Nephron progenitor cell (in vitro differentiated cells): ENCODE data around the gene TRPC4AP.
"Not testable (repeated sequence)": the region's sequence is repeated elsewhere in the genome, so short reads cannot be mapped to it uniquely, and the experiment has no call there.

Source experiments
- DNase-seq: peaks from one replicate; pipeline ENCODE4 v3.0.0; 2021
- H3K27ac Mint-ChIP-seq: 2 replicates; pipeline ENCODE4 v1.8.0; 2021; ENCODE audit warnings: mild to moderate bottlenecking, moderate library complexity, mixed read lengths
- H3K27me3 Mint-ChIP-seq: 2 replicates; pipeline ENCODE4 v1.8.0; 2021; ENCODE audit warnings: mild to moderate bottlenecking, low read depth, mixed read lengths; ENCODE audit not compliant: poor library complexity
- H3K36me3 Mint-ChIP-seq: 2 replicates; pipeline ENCODE4 v1.8.0; 2021; ENCODE audit warnings: low read depth, mixed read lengths
- H3K4me1 Mint-ChIP-seq: 2 replicates; pipeline ENCODE4 v1.8.0; 2021; ENCODE audit warnings: mixed read lengths
- H3K4me3 Mint-ChIP-seq: 2 replicates; pipeline ENCODE4 v1.8.0; 2021; ENCODE audit warnings: mild to moderate bottlenecking, moderate library complexity, mixed read lengths
- H3K9me3 Mint-ChIP-seq: 2 replicates; pipeline ENCODE4 v1.8.0; 2021; ENCODE audit warnings: mild to moderate bottlenecking, moderate library complexity, mixed read lengths
- TF ChIP-seq, protein P1 (sequence below): fragments of 200-600 bp; sonication (generic); IDR thresholded peaks from 2 replicates; pipeline ENCODE4 v1.5.0; 2021; ENCODE audit warnings: antibody characterized with exemption

Gene TRPC4AP

DNA sequence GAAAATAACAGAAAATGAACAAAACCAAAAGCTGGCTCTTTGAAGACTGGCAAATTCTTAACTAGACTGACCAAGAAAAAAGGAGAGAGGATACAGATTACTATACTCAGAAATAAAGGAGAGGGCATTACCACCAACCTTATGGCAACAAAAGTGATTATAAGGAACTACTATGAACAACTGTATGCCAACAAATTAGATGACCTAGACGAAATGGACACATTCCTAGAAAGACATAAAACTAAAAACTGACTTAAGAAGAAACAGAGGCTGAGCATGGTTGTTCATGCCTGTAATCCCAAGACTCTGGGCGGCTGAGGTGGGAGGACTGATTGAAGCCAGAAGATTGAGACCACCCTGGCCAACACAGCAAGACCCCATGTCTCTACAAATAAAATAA, 33.5 kb downstream of the TRPC4AP start:
- H3K4me1 Mint-ChIP-seq = peaks cover 8% of the 10 kb centered on the region
- H3K27ac Mint-ChIP-seq = no peak overlapping the region
- H3K4me3 Mint-ChIP-seq = no peak overlapping the region
- TF ChIP-seq, protein P1, sequence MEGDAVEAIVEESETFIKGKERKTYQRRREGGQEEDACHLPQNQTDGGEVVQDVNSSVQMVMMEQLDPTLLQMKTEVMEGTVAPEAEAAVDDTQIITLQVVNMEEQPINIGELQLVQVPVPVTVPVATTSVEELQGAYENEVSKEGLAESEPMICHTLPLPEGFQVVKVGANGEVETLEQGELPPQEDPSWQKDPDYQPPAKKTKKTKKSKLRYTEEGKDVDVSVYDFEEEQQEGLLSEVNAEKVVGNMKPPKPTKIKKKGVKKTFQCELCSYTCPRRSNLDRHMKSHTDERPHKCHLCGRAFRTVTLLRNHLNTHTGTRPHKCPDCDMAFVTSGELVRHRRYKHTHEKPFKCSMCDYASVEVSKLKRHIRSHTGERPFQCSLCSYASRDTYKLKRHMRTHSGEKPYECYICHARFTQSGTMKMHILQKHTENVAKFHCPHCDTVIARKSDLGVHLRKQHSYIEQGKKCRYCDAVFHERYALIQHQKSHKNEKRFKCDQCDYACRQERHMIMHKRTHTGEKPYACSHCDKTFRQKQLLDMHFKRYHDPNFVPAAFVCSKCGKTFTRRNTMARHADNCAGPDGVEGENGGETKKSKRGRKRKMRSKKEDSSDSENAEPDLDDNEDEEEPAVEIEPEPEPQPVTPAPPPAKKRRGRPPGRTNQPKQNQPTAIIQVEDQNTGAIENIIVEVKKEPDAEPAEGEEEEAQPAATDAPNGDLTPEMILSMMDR = no peak
- peaks cover 7% of the 10 kb centered on the region for H3K9me3 Mint-ChIP-seq
- H3K27me3 Mint-ChIP-seq = no peaks in the 10 kb centered on the region
- peaks cover 70% of the 10 kb centered on the region for H3K36me3 Mint-ChIP-seq
- DNase-seq = no peak

DNA sequence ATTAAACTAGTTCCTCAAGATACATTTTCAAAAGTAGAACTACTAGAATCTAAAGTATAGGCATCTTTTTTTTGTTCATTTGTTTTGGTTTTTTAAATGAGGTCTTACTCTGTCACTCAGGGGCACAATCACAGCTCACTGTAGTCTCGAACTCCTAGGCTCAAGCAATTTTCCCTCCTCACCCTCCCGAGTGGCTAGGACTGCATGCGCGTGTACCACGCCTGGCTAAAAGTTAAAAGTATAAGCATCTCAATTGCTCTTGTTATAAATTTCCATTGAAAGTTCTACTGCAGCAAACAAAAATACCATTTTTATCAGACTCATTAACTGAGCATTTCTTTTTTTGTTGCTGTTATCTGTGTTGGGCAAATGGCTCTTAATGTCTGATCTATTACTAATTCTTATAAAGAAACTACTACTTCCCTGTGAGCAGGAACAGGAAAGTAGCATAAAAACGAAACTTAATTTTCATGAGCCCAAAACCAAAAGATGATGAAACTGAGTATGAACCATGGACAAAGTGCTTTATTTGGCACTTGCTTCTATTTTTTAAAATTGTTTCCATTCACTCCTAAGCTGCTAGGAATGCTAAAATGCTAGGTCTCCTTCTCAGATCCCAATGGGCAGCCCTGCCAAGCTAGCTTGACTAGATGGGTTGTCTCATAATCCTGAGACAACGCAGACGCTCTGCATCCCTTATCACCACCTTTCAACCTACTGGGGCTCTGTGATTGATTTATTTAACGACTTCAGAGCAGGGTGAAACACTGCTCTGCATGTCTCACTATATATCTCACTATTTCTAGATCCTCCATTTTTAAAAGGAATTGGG, 36.9 kb downstream of the TRPC4AP start:
- Mint-ChIP-seq H3K27ac (peak overlapping the region; percentile 52), H3K27me3 (no peaks in the 10 kb centered on the region), H3K9me3 (peaks cover 7% of the 10 kb centered on the region), H3K4me1 (peaks cover 8% of the 10 kb centered on the region), H3K36me3 (peaks cover 60% of the 10 kb centered on the region), H3K4me3 (no peak overlapping the region)
- no peak for DNase-seq
- TF ChIP-seq, protein P1 = no peak

DNA sequence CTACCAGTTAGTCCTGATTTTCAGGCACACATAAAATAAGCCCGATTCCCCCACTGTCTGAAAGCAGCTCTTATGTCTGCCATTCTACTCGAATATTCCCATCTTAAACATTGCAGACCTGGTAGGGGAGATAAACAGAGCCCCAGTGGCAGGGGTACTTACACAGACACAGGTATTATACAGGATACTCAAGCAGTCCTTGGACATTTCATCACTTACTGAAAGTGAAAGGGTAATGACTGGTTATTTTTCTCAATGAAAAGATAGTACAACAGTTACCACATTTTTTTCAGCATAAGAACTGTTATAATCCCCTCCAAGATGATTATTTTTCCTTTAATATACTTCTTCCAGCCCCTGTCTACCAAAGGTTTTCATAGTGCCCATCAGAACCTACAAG, 37.8 kb downstream of the TRPC4AP start:
- no peaks in the 10 kb centered on the region for H3K27me3 Mint-ChIP-seq
- peaks cover 58% of the 10 kb centered on the region for H3K36me3 Mint-ChIP-seq
- H3K4me1 Mint-ChIP-seq = peaks cover 8% of the 10 kb centered on the region
- TF ChIP-seq, protein P1 = no peak
- H3K4me3 Mint-ChIP-seq = no peak overlapping the region
- no peak for DNase-seq
- H3K27ac Mint-ChIP-seq = no peak overlapping the region
- peaks cover 7% of the 10 kb centered on the region for H3K9me3 Mint-ChIP-seq

DNA sequence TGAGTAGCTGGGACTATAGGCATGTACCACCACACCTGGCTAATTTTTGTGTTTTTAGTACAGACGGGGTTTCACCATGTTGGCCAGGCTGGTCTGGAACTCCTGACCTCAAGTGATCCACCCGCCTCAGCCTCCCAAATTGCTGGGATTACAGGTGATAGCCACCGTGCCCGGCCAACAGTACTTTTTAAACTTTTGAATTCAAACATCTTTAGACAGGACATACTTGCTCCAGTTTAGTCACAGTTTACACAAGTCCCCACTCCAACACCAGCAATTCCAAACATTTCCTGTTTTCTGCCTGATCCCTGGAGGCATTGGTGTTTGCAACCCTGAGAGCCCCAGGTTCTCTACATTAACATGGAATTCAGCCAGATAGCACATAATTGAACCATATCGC, 40.0 kb downstream of the TRPC4AP start:
- not testable (repeated sequence) for H3K4me3 Mint-ChIP-seq, H3K9me3 Mint-ChIP-seq, DNase-seq, H3K4me1 Mint-ChIP-seq, H3K27me3 Mint-ChIP-seq
- Mint-ChIP-seq H3K27ac (peak overlapping the region; percentile 81), H3K36me3 (peaks cover 60% of the 10 kb centered on the region)

DNA sequence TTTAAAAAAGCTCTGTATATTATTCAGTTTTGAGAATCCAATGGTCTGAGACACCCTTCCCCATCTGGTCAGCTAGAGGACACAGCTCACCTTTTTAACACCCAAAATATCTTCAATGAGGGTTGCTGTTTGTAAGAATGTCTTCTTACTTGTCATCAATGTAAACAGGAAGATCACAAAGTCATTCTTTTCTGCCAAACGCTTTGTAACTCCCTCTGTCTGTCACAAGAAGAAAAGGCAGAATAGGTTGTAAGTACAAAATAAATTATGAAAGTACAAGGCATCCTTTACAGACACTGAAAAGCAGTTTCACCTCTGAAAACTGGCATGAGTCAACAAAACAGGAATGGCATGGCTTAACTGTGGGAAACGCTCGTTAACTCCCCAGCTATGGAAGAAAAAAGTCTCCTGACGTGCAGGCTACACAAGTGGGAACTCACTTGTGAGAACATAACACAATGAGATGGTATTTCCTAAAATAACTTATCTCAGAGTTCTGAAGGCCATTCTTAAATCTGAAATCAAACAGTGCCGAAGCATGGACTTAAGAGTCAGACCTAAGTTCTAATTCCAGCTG, 42.7 kb downstream of the TRPC4AP start:
- Mint-ChIP-seq H3K27me3 (no peaks in the 10 kb centered on the region), H3K4me1 (no peaks in the 10 kb centered on the region), H3K9me3 (no peaks in the 10 kb centered on the region), H3K27ac (no peak overlapping the region), H3K36me3 (peaks cover 60% of the 10 kb centered on the region), H3K4me3 (no peak overlapping the region)
- TF ChIP-seq, protein P1 = no peak
- no peak for DNase-seq

DNA sequence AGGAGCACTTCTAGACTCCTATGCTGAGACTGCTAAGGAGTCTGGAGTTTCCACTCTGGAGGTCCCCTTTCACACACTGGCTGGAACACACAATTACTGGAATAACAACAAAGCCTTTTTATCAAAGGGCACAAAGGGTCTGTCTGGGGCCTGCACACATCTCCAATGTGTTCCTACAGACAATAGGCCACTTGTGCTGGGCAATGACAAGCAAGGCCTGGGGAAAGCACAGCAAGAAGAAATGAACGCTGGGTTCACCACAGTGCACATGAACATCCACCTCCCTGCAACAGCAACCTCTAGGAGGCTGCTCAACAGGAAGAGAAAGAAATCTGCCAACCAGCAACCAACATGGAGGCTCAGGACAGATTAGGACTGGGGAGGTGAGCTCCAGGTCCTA, 43.9 kb downstream of the TRPC4AP start:
- Mint-ChIP-seq H3K27me3 (no peaks in the 10 kb centered on the region), H3K36me3 (peaks cover 62% of the 10 kb centered on the region), H3K27ac (no peak overlapping the region), H3K4me1 (no peaks in the 10 kb centered on the region), H3K9me3 (no peaks in the 10 kb centered on the region), H3K4me3 (no peak overlapping the region)
- no peak for DNase-seq
- TF ChIP-seq, protein P1 = no peak
